Stimulated activated naive CD4-positive, alpha-beta T cell treated with Interleukin-2 at 50 U/mL for 16 hours (primary cell): Measurements from ENCODE around the gene RPL18A.
A peak's percentile ranks its signal among the peaks of the same experiment; 100 is the strongest.

ENCODE experiments used
- DNase-seq: peaks from one replicate; lab custom pipeline; 2025; lab: John Stamatoyannopoulos, UW

RPL18A gene

DNA sequence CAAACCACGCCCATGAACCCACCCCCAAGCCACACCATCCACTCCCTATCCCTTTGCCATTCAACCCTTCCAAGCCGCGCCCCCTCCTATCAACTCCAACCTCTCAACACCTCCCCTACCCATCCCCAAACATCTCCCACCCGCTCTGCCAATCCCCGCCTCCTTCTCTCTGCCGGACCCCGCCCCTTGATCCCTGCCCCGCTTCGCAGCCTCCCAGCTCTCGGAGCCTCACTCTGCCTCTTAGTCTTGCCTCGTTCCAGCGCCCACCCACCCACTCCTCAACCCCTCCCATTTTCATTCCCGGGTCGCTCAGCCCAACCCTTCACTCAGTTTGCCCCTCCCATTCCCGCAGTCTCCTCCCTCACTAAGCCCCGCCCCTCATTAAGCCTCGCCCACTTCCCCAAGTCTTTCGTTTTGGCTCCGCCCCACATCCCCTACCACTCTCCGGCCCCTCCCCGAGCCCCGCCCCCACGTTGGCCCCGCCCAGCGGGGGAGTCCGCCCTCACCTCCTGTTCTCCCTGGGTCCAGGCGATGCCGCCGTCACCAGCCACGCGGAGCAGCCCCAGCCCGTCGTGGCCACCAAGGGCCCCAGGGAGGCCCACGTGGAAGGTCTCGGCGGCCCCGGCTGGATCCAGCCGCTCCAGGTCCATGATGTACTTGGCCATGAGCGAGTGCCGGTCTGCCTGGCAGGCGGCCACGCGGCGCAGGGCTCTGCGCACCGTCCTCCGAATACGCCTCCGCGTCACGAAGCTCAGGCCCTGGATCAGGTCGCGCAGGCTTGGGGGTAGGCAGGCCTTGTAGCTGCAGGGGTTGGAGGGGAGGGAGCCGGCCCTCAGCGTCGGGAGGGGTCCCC is 17.7 kb upstream of the RPL18A start:
- DNase-seq = peak; percentile 15

DNA sequence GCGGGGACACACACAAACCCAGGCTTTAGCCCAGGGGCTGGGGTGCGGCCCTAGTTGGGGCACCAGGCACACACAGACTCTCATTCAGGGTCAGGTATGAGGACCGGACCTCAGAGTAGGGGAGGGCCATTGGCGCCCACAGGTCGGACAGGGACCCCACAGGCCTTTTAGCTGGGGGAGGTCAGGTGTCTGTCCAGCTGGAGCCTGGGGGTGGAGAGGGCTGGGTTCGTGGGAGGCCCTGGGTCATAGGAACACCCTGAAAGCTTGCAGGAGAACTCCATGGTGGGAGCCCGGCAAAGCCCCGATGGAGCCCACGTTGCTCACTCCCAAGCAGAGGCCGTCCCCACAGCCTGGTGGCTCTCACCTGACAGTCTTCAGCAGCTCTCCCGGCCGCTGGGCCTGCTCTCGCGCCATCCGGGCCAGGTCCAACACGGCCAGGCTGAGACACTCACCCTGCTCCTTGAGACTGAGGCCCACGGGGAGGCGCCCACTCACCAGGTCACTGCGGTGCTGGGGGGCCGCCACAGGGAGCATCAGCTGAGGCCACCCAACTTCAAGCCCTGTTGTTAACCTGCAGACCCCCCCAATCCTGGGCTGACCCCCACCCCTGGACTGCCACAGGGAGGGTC is 16.9 kb upstream of the RPL18A start:
- DNase-seq = no peak

DNA sequence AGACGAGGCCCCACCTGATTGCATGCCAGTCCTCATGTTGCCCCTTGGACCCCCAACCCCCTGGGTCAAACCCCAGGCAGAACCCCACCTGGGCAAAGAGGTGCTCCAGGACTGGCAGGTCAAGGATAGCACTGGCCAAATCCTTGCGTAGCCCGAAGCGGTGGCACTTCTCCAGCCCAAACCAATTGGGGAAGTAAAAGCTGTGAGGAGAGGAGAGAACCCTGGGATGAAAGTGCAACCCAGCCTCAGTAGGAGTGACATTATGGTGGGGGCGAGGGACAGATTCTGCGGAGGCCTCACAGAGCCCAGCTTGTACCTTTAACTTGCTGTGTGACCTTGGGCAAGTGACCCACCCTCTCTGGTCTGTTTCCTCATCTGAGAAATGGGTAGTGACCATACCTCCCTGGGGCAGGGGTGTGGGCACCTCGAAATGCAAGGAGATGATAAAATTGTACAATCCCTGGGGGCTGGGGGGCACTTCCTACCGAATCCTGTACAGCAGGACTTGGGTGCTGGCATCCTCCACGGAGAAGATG is 16.4 kb upstream of the RPL18A start:
- DNase-seq = no peak

DNA sequence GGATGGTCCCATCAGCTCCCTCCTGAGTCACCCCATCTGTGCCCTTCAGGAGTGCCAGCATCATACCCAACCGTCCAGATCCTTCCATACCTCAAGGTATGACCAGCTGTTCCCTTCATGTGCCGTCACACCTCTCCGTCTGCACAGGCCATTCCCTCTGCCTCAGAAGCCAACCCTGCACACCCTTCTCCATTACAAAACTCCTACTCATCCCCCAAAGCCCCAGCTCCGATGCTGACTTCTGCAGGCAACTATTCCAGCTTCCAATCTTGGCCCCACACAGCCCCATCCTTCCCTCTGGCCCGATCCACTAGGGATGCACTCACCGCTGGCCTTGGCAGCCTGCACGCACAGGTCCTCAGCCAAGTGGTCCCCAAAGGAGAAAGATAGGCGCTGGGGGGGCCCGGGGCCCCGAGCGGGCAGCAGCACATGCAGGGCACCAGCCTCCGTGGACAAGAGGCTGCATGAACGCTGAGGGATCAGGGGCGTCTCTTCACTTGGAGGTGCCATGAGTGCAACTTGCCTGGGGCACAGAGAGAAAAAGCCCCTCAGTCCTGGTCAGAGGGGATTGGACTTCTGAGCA is 15.7 kb upstream of the RPL18A start:
- no peak for DNase-seq

DNA sequence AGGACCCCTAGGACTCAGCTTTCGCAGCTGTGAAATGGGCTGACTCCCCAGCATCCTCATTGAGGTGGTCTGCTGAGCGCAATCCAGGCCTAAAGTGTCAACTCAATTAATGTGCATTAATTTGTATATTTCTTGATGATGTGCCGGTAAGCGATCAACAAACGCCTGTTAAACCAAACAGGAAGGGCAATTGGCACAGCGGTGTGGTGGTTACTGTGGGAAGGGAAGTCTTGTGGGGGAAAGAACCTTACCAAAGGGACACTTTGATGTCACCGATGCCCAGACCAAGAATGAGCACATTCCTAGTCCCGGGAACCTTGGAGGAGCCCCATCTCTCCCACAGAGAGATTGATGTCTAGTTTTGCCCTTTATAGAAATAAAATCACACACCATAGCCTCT is 13.6 kb upstream of the RPL18A start:
- DNase-seq = peak; percentile 21

DNA sequence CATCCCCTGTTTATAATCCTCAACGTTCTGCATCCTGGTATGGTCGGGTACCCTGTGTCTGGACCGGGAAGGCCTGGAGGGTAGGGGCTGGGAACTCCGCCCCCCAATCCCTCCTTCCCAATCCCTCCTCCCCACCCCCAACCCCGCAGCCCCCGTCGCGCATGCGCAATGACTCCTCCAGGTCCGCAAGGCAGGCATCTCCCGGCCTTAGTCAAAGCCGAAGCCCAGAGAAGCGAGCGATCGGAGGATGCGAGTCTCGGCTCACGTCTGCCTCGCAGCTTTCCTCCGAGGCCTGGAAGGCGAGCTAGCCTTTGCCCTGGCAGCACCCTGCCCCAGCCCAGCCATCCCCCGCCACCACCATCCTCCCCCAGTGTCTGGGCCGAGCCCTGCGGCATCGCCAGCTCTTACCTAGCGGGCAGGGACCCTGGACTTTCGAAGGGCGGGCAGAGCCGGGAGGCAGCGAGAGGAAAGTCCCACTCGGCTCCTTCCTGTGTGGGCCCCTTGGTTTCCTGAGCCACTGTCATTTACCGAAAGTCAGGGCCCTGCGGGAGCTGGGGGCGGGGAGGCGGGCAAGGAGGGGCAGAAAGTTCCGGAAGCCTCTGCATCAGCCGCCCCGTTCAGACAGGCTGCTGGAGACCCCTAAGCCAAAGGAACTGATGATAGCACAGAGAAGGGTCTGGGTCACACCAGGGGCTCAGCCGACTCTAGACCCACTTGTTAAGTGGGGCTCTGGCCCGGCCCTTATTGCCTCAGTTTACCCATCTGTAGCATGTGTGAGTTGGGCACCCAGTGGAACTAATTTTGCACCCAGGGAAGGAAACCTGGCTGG is 12.0 kb upstream of the RPL18A start, which contains the start of gene JAK3:
Gene JAK3 (minus strand): TSS at position 445 of the 829 bp plus-strand sequence. CDS start 3,565 bp downstream, outside the sequence.
- DNase-seq = peak; percentile 91

DNA sequence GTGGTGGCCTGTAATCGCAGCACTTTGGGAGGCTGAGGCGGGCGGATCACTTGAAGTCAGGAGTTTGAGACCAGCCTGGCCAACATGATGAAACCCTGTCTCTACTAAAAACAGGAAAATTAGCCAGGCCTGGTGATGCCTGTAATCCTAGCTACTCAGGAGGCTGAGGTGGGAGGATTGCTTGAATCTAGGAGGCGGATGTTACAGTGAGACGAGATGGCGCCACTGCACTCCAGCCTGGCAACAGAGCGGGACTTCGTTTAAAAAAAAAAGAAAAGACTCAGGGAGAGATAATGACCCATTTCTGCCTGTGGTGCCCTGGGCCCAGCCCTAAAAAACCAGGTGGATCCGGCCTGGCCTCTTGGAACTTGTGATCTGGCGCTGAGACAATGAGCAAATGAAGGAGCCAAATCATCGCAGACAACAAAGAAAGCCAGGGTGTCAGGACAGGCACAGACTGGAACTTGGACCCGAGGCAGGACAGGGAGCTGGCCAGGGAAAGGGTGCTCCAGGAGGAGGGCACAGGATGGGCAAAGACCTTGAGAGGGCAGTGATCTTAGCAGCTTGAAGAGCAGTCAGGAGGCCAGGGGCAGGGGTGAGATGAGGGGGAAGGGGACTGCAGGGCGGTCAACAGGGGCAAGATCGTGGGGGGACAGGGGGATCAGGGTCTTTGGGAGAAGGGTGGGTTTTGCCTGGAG is 11.0 kb upstream of the RPL18A start:
- no peak for DNase-seq

DNA sequence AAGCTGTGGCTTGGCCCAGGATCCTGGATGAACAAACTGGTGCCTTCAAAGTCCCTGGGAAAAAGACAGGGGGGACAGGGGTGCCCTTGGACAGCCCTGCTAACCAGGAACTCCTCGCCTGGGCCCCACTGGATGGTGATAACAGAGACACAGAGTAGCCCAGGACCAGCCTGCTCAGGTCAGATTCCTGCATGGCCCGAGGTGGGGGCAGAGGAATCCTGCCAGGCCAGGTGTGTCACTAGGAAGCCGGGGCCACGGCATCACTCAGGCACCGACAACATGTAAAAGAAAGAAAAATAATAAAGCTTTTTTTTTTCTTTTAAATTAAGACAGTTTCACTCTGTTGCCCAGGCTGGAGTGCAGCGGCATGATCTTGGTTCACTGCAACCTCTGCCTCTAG is 5.6 kb upstream of the RPL18A start:
- no peak for DNase-seq

DNA sequence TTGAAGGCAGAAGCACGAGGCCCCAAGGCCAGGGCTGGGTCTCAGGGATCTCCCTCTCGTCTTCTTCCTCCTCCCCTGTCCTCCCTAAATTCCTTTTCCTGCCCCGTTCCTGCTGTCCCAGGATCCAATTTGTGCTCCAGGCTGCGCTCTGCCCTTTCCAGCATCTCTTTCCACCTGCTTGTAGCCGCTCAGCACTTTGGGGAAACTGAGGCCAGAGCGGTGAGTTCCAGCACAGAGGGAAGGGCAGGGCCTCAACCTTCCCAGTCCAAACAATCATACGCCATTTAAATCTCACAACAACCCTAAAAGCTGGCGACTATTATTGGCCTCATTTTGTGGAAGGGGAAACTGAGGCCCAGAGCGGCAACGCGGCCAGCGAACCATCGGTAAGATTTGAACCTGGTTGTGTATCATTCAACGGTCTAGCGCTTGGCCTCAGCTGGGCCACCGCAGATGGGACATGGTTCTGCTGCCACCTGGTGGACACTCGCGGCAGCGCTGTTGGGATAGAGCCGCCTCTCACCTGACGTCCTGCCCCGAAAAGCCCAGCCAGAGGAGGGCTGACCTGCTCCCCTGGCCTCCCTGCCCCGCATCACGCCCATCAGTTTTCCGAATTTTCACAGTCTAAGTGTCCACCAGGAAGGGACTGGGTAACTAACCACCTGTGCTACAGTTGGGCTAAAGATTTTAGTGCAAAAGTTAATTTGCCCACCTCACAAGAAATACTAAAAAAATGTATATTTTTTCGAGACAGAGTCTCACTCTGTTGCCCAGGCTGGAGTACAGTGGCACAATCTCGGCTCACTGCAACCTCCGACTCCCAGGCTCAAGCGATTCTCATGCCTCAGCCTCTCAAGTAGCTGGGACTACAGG is 4.2 kb upstream of the RPL18A start:
- DNase-seq = peak; percentile 88

DNA sequence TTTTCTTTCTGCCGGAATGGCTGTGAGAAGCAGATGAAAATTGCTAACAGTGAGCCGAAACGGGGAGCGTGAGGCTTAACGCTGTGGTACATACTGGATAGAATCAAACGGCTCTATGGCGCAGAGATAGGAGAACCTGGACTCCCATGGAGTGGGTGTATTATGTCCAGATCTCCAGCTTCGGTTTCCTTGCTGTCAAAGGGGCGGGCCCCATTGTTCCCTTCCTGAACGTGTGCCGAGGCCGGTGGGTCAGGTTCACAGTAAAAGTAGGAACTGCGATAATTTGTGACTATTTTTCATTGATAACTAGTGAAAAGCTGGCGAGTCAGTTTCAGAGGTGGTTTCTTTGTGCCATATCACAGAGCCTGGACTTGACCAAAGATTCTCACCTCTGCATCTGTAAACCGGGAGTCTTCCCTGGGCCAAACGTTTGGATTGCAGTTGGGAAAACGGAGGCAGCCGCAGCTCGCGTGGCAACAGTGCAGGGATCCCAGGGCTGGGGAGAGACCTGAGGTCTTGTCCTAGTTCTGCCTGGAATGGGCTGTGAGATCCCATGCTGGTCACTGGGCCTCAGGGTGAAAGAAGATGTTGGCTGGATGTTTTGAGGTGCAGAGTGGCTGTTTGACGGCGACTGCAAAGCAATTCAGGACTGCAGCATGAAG is 752 bp downstream of the RPL18A start:
- DNase-seq = no peak

DNA sequence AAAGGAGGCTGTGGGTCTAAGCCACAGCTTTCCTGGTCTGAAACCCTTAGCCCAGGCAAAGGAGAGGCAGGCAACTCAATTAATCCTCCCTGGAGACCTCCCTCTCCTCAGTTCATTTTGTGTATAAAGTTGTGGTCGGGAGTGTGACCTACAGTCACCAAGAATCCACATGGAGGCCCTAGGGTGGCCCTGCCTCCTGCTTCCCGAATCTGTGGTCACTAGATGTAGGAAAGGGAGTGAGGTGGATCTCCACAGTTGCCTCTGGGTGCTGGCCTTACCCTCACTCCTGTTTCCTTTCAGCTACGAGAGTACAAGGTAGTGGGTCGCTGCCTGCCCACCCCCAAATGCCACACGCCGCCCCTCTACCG is 1.3 kb downstream of the RPL18A start:
- DNase-seq = no peak

DNA sequence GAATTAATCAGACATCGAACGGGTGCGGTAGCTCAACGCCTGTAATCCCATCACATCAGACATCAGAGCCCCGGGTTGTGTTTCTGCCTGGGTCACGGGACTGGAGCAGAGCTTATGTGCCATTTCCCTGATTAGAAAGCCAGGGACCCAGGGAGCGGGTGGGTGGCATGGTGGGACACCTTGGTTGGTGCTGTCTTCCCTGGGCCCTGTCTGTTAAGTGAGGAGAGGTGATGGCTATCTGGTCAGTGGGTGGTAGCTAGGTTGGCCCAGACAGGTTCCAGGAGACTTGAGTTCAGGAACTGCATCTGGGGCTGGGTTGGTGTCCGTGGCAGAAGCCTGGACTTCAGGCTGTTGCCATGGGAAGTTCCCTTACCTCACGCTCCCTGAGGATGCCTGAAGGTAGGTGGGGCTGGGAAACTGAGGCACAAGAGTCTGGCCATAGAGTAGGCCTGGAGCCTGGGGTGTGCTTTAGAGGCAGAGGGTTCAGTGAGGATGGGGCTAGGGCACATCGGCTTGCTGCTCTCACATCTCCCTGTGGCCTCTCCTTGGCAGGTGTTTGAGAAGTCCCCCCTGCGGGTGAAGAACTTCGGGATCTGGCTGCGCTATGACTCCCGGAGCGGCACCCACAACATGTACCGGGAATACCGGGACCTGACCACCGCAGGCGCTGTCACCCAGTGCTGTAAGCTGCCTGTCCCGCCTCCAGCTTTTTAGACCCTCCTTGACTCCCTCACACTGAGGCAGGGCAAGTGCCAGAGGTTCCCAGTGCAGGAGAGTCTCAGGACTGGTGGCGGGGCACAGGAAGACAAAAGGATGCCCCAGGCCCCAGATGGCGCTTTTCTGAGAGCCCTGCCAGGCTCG is 2.1 kb downstream of the RPL18A start:
- DNase-seq = no peak

DNA sequence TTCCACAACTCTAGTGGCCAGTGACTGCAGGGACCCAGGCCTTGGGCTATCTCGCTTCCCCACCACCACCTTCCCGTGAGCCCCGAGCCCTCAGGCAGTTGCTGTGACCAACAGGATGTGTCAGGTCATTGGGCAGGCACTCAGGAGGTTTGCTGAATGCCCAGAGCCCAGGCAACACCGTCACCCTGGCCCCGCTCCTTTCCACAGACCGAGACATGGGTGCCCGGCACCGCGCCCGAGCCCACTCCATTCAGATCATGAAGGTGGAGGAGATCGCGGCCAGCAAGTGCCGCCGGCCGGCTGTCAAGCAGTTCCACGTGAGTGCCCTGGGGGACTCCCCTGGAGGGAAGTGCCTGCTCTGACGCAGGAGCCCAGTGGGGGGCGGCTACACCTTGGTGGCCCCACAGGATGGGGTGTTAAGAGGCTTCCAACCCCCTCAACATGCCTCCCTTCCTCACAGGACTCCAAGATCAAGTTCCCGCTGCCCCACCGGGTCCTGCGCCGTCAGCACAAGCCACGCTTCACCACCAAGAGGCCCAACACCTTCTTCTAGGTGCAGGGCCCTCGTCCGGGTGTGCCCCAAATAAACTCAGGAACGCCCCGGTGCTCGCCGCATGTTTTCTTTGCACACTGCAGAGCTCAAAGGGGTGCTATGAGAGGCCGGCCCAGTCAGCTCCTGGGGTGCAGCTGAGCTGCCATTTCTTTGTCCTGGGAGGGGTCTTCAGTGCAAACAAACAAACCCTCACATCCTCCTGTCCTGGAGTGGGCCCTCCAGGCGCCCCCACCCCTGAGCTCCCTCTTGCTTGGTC is 3.2 kb downstream of the RPL18A start:
- no peak for DNase-seq

DNA sequence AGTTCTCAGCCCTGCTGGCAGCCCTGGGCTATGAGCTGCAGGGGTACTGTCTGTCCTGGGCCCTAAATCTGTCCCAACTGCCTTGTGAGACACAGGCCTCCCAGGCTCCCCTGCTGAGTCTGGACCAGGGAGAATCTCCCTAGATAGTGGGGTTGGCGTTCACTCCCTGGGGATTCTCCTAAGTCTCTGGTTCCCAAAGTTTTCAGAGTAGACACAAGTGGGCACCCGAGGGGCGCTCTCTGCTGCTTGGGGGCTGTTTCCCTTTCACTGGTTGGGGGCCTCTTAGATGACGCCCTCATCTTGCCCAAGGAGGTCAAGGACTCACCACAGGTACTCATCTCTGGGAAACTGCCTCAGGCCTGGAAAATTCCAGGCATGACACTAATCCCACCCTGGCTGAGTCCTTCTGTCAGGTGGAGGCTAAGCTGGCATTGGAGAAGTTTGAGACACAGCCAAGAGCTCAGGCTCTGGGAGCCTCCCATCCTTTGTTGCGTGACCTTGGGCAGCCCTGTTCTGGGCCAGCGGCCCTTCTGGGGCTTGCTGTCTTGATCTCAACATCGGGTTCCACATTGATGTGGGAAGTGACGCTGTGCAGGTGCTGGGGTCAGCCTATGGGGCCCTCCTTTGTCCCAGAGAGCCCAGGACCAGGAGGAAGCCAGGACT is 3.9 kb downstream of the RPL18A start:
- DNase-seq = no peak

DNA sequence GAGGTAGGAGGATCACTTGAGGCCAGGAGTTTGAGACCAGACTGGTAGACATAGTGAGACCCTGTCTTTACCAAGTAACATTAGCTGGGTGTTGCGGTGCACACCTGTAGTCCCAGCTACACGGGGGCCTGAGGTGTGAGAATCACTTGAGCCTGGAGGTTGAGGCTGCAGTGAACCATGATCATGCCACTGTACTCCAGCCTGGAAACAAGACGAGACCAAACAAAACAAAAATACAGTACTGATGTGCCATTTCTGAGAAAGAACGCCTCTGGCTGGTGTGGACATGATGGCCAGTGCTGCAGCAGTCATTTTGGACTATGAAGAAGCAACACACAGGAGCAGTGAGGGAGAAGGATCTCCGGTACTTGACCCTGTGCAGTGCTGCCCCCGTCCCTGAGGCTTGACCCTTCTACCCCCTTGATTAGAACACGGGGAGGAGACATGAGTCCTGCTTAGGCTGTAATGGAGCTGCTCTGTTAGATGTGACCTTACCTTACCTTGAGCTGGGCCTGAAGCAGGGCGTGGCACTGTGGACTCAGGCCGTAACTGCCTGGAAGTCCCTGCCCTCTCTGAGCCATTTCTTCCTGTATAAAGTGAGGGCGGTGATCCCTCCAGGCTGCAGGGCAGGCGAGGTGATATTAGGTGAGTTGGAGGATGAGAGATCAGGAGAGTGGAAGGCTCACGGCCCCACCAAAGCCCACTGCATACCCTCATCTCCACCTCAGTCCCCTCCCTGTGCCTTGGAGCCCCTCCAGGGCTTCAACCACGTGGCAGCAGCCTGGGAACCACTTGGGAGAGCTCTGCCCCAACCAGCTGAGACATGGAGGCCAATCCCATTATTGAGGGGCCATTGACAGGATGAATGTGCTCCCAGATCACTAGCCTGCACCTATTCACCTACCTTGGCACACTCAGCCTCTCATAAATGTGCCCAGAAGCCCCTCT is 5.9 kb downstream of the RPL18A start:
- peak; percentile 19 for DNase-seq

DNA sequence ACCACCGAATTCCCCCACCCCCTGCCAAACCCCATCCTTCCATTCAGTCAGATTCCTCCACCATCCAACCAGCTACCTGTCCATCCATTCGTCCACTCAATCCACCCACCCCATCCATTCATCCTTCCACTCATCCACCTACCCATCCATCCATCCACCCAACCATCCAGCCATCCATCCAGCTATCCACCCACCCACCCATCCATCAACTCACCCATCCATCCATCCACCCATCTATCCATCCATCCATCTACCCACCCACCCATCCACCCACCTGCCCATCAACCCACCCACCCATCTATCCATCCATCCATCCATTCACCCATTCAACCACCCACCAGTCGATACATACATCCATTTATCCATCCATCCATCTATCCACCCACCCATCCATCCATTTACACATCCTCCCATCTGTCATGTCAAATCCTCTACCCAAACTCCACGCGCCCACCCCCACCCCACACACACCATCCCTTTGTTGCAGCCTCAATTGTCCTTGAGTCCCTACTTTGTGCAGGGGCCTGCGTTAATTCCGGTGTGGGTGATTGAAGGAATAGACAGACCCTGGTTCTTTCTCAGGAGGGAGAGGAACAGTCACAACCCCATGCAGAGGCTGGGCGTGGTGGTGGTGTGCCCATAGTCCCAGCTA is 6.7 kb downstream of the RPL18A start:
- no peak for DNase-seq
